ENCODE data around the gene FRMD4B.

The FRMD4B gene

DNA sequence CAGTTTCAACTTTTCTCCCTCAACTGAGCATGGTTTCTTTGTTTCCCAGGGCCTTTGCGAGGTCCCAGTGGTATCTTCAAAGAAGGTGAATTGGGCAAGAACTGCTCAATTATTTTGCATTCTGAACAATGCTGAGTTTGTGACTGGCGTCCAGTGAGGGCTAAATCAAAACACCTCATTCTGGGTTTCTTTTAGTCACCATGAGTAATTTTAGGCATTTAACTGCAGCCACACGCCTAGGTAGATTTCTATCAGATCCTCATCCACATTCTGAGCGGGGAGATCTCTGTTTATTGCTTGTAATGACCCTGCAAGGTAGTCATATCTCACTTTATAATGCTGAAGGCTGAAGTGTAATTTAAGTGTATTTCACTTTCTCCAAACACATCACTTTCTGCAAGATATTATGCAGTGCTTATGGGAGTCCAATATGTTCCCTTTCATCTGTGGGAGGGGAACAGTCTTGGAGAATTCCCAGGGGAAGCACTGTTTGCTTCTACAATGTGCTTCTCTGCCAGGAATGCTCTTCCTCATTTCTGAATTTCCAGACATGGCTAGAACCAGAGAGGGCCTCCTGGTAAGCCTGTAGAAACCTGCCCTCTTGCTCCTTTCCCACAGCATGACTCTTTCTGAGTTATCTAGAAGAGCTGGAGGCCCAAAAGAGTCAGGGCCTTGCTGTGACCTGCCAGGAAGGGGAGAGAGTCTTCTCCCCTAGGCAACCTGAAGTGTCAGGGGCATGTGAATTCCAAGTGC is 91.7 kb downstream of the FRMD4B start:
- TF ChIP-seq, protein P1, sequence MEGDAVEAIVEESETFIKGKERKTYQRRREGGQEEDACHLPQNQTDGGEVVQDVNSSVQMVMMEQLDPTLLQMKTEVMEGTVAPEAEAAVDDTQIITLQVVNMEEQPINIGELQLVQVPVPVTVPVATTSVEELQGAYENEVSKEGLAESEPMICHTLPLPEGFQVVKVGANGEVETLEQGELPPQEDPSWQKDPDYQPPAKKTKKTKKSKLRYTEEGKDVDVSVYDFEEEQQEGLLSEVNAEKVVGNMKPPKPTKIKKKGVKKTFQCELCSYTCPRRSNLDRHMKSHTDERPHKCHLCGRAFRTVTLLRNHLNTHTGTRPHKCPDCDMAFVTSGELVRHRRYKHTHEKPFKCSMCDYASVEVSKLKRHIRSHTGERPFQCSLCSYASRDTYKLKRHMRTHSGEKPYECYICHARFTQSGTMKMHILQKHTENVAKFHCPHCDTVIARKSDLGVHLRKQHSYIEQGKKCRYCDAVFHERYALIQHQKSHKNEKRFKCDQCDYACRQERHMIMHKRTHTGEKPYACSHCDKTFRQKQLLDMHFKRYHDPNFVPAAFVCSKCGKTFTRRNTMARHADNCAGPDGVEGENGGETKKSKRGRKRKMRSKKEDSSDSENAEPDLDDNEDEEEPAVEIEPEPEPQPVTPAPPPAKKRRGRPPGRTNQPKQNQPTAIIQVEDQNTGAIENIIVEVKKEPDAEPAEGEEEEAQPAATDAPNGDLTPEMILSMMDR (IDR thresholded peaks at IDR 0.05; ENCODE audit: insufficient read depth, low read depth, low read length, missing control alignments) = no peak
- DNase-seq (ENCODE audit: low read depth) = peak; percentile 99
- no peak overlapping the region for H3K4me3 ChIP-seq (ENCODE audit: low read length)

DNA sequence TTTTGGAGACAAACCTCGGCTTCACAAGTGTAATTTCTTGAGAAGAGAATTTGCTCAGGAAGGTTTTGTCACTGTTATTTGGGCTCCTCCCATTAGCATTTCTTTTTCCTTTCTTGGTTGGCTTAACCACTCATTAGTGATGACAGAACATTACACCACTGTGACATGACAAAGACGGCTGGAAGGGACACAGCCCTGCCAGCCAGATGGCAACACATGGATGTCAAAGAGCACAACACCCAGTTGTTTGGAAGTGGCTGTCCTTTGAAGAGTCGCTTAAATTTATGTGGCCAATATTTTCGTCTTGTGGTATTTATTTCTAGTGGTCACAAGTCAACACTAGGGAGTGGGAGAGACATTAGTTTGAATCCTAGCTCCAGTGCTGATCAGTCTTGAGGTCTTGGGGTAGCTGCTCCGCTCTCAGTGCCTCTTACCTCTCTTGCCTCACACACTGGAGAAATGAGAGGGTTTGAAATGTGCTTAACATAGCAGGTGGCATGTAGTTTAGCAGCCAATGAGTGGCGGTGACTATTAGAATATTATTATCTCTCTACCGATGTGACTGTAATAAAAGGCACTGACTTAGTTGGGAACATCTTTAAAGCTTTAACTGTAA is 92.8 kb downstream of the FRMD4B start:
- peak; percentile 40 for DNase-seq (ENCODE audit: low read depth)
- TF ChIP-seq, protein P1 (IDR thresholded peaks at IDR 0.05; ENCODE audit: insufficient read depth, low read depth, low read length, missing control alignments) = no peak
- no peak overlapping the region for H3K4me3 ChIP-seq (ENCODE audit: low read length)

DNA sequence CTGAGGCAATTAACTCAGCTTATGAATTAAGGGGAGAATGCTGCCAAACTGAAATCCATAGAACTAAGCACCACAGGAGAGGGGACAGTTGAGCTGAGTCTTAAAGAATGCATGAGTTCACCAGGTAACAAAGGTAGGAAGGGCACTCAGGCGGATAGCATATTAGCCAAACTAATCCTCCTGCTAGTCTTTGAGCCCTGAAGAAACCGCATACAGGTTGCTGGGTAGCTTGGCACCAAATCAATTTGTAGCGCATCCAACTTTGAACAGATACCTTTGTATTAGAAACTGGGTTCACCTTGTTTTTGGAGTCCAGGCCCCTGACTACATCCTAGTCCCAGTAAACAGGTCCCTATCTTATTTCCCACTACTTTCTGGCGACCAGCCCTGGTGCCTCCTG is 93.7 kb downstream of the FRMD4B start:
- H3K4me3 ChIP-seq (ENCODE audit: low read length) = no peak overlapping the region
- DNase-seq (ENCODE audit: low read depth) = peak; percentile 54
- TF ChIP-seq, protein P1 (IDR thresholded peaks at IDR 0.05; ENCODE audit: insufficient read depth, low read depth, low read length, missing control alignments) = no peak

DNA sequence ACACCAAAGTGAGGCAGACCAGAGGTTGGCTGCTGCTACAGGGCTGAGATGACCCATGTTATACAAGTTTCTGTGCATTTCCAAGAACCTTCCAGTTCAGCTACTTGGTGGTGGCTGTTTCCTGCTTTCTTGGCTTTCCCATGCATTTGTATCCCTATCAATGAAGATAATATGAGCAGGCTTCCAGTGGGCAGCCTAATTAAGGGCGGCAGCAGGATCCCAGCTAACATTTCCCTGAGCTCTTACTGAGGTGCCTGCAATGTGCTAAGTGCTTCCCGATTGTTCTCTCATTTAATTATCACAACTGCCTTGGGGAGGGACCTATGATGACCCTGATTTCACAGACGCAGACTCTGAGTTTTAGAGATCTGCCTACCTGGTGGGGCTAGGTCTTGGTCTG is 95.5 kb downstream of the FRMD4B start:
- H3K4me3 ChIP-seq (ENCODE audit: low read length) = no peak overlapping the region
- DNase-seq (ENCODE audit: low read depth) = no peak
- TF ChIP-seq, protein P1 (IDR thresholded peaks at IDR 0.05; ENCODE audit: insufficient read depth, low read depth, low read length, missing control alignments) = no peak

DNA sequence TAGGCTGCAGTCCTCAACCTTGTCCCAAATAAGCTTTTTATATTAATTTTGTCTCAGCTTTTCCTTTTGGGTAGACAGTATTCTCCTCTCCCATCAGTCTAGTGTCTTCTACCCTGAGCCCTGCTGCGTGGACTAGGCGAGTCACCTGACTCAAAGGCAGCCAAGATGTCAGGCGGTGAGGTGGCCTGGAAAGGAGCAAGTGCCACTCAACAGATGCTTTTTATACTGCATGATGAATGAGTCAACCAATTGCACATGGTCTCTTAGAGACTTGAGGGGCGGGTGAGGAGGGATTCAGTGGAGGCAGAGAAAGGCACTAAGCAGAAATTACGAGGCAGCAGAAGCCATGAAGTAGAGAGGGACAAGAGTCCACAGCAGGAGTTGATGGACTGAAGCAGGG is 95.9 kb downstream of the FRMD4B start:
- no peak overlapping the region for H3K4me3 ChIP-seq (ENCODE audit: low read length)
- DNase-seq (ENCODE audit: low read depth) = peak; percentile 56
- TF ChIP-seq, protein P1 (IDR thresholded peaks at IDR 0.05; ENCODE audit: insufficient read depth, low read depth, low read length, missing control alignments) = no peak

DNA sequence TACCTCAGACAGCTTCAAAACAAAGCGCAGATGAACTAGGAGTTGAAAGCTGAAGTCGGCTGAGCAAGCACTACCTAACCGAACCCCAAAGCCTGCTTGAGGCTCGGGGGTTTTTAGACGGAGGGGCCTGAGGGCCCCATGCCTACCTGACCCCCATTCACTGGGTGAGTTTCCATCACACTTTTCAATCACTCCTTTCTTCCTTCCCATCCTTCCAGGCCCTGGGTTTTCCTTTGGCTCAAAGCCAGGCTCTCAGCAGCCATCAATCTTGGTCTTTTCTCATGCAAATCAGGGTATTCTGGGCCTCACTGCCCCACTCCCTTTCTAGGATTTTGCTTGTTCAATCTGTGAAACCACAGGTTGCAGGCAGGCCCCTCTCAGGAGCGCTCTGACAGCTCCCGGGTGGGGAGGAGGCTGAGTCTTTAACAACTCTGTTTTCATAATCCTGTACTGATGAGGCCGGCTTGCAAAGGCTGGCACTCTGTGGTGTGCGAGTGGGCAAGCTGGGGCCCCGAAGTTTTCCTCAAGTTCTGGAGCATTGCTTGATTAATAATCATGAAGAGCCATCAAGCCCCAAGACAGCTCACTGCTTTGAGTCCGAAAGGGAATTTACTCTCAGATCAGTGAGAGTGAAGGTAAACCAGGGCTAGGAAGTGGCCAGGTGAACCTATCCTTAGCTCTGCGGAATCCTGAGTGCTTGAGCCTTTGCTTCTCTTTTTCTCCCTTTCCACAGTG is 97.6 kb downstream of the FRMD4B start:
- peak; percentile 15 for DNase-seq (ENCODE audit: low read depth)
- TF ChIP-seq, protein P1 (IDR thresholded peaks at IDR 0.05; ENCODE audit: insufficient read depth, low read depth, low read length, missing control alignments) = no peak
- H3K4me3 ChIP-seq (ENCODE audit: low read length) = no peak overlapping the region

Measured in epithelial cell of esophagus (primary cell).